Omental fat pad (tissue), 4 donors: ENCODE results near the gene KCNB1. TPM values are rescaled to one million over a fixed set of nuclear protein-coding genes. Genes with fewer than 3 reads are reported as not detected.

Experiments used
- ATAC-seq: fragments of 150-250 bp; one replicate; pipeline ENCODE4 v1.9.1; 2016; ENCODE audit warnings: mild to moderate bottlenecking, moderate library complexity; ENCODE audit not compliant: low FRiP score
- DNase-seq: peaks from one replicate; pipeline ENCODE4 v3.0.0-alpha.2; 2019; ENCODE audit warnings: low spot score
- total RNA-seq, 4 donors: library from RNA; depleted of rRNA; stranded (reverse); fragments of >200 nt; gene quantifications; one replicate each; pipeline ENCODE4 v1.1.0, GENCODE V29; 2016
- TF ChIP-seq, protein P1 (sequence below), 3 donors: fragments of 450-650 bp; IDR thresholded peaks; one replicate each; pipeline ENCODE4 v1.5.1; 2016 to 2017; ENCODE audit warnings: antibody characterized with exemption in 3 of 3, mild to moderate bottlenecking in 3 of 3, moderate library complexity in 2 of 3

The KCNB1 gene
- total RNA-seq, 4 donors from 2014 or later, result 15.0 to 34.4 (median 22.9) TPM

DNA sequence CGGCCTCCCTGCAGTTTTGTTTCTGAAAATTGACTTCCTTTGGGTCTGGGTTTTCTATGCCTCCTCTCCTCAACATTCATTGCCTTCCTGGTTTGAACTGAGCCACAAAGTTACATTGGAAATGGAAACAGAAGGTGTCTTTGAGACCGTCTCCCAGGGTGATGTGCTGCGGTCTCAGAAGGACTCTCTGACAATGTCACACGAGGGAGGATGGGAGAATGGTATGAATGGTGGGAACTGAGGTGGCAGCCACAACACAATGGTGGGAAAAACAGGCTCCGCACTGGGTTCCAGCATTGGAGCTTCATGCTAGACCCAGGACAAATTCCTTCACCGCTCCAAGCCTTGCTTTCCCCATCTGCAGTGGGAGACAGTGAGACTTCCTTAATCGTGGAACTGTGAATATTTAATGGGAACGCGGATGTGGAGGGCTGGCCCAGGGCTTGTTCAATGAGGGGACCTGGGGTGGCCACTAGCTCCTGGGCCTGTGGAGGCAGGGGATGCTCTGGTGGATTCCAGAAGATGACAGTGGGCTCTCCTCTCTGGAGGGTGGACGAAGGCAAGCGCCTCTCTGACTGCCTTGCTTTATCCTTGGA is 73.9 kb downstream of the KCNB1 start:
- ATAC-seq, result no peak
- TF ChIP-seq, protein P1, sequence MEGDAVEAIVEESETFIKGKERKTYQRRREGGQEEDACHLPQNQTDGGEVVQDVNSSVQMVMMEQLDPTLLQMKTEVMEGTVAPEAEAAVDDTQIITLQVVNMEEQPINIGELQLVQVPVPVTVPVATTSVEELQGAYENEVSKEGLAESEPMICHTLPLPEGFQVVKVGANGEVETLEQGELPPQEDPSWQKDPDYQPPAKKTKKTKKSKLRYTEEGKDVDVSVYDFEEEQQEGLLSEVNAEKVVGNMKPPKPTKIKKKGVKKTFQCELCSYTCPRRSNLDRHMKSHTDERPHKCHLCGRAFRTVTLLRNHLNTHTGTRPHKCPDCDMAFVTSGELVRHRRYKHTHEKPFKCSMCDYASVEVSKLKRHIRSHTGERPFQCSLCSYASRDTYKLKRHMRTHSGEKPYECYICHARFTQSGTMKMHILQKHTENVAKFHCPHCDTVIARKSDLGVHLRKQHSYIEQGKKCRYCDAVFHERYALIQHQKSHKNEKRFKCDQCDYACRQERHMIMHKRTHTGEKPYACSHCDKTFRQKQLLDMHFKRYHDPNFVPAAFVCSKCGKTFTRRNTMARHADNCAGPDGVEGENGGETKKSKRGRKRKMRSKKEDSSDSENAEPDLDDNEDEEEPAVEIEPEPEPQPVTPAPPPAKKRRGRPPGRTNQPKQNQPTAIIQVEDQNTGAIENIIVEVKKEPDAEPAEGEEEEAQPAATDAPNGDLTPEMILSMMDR (IDR thresholded peaks at IDR 0.05), result no peak
- no peak for DNase-seq

DNA sequence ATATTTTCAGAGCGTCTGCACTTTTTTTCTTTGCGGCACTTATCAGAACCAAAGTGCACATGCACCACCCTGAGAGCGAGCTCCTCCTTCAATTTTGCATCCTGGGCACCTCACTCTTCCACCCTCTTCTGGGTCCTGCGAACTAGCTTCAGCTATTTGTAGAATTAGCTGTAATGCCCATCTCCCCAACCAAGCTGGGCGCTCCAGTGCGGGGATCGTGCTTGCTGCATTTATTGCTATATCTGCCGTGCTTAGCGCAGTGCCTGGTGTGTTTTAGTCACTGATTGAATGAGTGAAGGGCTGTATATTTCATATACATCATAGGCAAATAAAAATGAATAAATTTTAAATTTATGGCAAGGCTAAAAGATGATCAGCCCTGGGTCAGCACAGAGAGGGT is 75.8 kb downstream of the KCNB1 start:
- no peak for ATAC-seq
- TF ChIP-seq, protein P1 (IDR thresholded peaks at IDR 0.05), result no peak
- no peak for DNase-seq

DNA sequence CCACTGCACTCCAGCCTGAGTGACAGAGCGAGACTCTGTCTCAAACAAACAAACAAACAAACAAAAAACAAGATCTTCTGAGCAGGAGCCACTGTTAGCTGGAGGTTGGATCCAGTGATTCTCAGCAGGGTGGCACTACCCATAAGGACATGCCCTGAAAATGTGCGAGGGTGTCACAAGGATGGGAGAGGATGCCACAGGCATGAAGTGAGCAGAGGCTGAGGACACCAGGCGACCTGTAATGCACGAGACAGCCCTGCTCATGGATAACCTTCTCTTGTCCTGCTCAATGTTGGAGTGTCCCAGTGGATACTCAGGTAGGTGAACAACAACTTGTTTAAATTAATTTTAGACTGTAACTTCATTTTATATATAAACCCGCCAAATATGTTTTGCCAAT is 76.8 kb downstream of the KCNB1 start:
- DNase-seq, result no peak
- TF ChIP-seq, protein P1 (IDR thresholded peaks at IDR 0.05), result no peak
- no peak for ATAC-seq

DNA sequence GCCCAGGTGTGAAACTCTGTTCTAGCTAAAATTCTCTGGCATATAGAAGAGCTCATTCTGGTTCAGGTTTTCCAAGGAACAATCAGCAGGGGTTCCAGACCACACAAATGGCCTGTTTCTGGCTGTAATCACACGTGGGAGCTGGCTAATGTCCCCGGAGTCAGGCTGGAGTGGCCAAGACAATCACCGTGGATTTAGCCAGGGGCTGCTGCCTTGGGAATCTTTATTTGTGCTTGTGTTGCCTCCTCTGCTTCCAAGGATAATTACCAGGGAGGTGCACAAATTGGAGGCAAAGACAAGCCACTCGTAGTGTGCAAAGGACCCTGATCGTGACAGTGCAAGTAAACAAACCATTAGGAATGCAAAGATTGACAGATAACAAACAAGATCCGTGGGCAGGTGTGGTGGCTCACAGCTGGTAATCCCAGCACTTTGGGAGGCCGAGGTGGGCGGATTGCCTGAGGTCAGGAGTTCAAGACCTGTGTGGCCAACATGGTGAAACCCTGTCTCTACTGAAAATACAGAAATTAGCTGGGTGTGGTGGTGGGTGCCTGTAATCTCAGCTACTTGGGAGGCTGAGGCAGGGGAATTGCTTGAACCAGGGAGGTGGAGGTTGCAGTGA is 77.3 kb downstream of the KCNB1 start:
- TF ChIP-seq, protein P1 (IDR thresholded peaks at IDR 0.05), result no peak
- no peak for ATAC-seq

DNA sequence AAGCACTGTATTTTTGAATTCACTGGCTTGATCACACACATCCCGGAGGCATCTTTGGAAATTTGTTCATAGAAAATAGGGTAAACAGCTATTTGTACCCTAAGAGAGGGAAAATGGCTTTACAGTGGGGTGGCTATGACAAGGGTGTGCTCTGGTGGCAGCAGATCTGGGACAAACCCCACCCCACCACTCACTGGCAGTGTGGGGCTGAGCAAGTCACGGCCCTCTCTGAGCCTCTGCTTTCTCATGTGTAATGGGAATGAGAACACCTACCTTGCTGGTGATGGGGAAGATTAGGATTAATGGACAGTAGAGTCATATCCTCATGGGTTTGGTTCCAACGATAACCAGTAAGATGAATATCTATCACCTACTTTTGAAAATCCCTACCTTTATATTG is 78.0 kb downstream of the KCNB1 start:
- ATAC-seq (no peak), DNase-seq (no peak)
- TF ChIP-seq, protein P1 (IDR thresholded peaks at IDR 0.05), result no peak

More for the DNA sequence above, 77.3 kb downstream of the KCNB1 start:
- no peak for DNase-seq

DNA sequence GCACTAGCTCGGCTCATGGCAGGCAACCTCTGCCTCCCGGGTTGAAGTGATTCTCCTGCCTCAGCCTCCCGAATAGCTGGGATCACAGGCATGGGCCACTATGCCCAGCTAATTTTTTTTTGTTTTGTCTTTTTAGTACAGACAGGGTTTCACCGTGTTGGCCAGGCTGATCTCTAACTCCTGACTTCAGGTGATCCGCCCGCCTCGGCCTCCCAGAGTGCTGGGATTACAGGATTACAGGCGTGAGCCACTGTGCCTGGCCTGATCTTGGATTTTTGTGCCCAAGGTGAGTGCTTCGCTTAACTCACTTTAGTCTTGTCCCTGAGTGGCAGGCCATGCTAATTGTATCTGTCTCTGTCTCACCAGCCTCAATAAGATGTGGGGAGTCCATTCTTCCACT is 78.6 kb downstream of the KCNB1 start:
- ATAC-seq (no peak), DNase-seq (no peak)
- TF ChIP-seq, protein P1 (IDR thresholded peaks at IDR 0.05), result no peak

DNA sequence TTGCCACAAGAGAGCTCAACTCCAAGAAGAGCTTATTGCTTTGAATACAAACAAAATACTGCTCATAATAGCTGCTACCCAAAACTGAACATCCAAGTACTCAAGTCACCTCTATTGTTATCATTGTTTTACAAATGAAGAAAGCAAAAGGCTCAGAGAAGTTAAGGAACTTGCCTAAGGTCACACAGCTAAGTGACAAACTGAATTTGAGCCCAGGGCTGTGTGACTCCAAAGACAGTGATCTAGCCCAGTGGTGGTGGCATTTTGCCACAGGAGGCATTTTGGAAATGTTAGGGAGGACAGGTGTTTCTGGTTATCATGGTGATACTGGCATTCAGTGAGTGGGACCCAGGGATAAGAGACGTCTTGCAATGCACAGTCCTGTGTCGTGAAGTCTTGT is 79.5 kb downstream of the KCNB1 start:
- no peak for ATAC-seq
- DNase-seq, result no peak
- TF ChIP-seq, protein P1 (IDR thresholded peaks at IDR 0.05), result no peak
